ENCODE results near the gene SBF2.

SBF2 gene

DNA sequence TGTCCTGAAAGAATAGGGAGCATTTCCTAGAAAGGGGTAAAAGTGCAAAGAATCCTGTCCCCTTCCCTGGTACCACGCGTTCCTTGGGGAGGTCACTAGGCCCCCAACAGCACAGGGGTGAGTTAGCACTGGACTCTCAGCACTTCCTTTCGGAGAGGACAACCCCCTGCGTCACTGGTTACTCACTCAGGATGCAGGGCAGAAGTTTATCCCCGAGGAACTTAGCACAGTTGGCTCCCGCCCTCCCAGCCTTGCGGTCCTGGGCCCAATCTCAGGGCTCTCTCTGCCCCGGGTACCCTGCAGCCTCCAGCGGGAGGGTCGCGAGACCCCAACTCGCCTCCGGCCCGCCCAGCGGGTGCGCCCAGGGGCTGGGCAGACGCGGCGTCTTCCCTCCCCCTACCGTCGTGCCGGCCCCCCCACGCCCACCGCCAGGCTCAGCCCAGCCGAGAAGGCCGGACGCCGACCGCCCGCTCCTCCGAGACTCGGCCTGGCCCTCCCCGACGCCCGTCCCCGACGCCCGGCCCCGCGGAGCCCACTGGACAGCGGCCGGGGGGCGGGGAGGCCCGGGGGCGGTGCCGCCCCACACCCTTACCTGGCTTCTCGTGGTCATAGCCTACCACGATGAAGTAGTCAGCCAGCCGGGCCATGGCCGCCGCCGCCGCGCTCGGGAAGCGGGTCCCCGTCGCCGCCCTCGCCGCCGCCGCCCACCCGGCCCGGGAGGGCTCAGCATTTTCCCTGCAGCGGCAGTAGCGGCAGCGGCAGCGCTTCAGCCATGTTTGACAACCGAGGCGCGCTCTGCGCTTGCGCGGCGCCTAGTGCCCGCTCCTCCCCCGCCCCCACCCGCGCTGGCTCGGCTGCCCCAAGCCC is at the start of gene SBF2:
Gene SBF2, minus strand, starts transcription at position 797 of the 867 bp plus-strand sequence. Its CDS starts 150 bp downstream, at position 647.
- Mint-ChIP-seq H3K27me3 (peaks cover 43% of the 10 kb centered on the region), H3K4me3 (peak within 1 kb of the TSS; percentile 74), H3K36me3 (ENCODE audit: low read depth) (no peaks in the 10 kb centered on the region), H3K4me1 (ENCODE audit: low read depth) (peaks cover 42% of the 10 kb centered on the region), H3K27ac (no peak within 1 kb of the TSS), H3K9me3 (no peaks in the 10 kb centered on the region)
- peak; percentile 88 for DNase-seq

DNA sequence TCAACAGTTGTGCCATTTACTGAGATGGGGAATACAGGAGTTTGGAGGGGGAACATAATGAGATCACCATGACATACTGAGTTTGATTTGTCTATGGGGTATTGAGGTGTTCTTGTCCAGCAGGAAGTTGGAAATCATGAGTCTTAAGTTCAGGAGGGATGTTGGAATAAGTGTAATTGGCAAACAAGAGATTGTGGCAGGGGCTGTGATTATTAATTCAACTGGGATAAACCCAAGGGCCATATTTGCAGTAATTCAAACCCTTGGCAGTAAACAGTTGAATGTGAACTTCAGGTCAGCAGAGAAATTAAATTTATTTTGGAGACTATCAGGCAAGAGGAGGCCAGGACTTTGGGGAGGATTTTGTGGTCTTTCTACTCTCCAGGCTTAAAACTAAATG is 44.3 kb upstream of the SBF2 start:
- no peaks in the 10 kb centered on the region for H3K36me3 Mint-ChIP-seq (ENCODE audit: low read depth)

DNA sequence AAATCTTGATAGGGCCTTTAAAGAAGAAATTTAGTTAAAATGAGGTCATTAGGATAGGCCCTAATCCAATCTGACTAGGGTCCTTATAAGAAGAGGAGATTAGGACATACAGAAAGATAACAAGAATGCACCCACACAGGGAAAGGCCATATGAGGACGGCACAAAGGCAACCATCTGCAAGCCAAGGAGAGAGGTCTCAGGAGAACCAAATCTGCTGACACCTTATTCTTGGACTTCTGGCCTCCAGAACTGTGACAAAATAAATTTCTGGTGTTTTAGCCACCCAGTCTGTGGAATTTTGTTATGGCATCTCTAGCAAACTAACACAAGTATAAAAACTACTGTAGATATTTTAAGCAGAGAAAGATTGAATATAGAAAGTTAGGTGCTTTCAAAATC is 39.5 kb upstream of the SBF2 start:
- H3K9me3 Mint-ChIP-seq = no peaks in the 10 kb centered on the region
- no peak overlapping the region for H3K4me3 Mint-ChIP-seq
- peaks cover 24% of the 10 kb centered on the region for H3K27me3 Mint-ChIP-seq
- H3K4me1 Mint-ChIP-seq (ENCODE audit: low read depth) = no peaks in the 10 kb centered on the region
- no peak overlapping the region for H3K27ac Mint-ChIP-seq
- DNase-seq = no peak
- H3K36me3 Mint-ChIP-seq (ENCODE audit: low read depth) = no peaks in the 10 kb centered on the region

More for the DNA sequence above, 44.3 kb upstream of the SBF2 start:
- Mint-ChIP-seq H3K4me1 (ENCODE audit: low read depth) (peaks cover 2% of the 10 kb centered on the region), H3K4me3 (no peak overlapping the region), H3K9me3 (no peaks in the 10 kb centered on the region), H3K27me3 (peaks cover 35% of the 10 kb centered on the region), H3K27ac (no peak overlapping the region)
- DNase-seq = no peak

GRCh38 chr11:10331548-10332289 is 37.7 kb upstream of the SBF2 start:
- no peaks in the 10 kb centered on the region for H3K9me3 Mint-ChIP-seq
- no peak overlapping the region for H3K4me3 Mint-ChIP-seq
- DNase-seq = no peak
- H3K27me3 Mint-ChIP-seq = peaks cover 15% of the 10 kb centered on the region
- H3K4me1 Mint-ChIP-seq (ENCODE audit: low read depth) = no peaks in the 10 kb centered on the region
- H3K27ac Mint-ChIP-seq = no peak overlapping the region
- no peaks in the 10 kb centered on the region for H3K36me3 Mint-ChIP-seq (ENCODE audit: low read depth)

DNA sequence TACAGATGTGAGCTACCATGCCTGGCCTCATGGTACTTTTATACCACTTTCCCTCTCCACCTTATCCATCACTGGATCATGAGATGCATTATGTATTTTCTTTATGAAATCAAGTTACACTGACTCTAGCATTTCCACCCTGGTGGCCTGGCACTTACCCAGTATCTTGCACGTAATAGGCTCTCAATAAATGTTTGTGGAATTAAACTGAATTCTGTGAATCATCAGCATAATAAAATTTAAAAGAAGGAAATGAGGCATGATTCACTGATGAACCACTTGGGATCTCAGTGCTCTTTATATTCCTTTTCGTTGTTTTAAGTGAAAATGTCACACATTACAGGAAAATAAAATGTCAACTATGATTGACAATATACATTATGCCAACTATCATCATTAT is 35.9 kb upstream of the SBF2 start:
- Mint-ChIP-seq H3K4me1 (ENCODE audit: low read depth) (no peaks in the 10 kb centered on the region), H3K27ac (no peak overlapping the region), H3K9me3 (no peaks in the 10 kb centered on the region), H3K36me3 (ENCODE audit: low read depth) (no peaks in the 10 kb centered on the region), H3K4me3 (no peak overlapping the region), H3K27me3 (peaks cover 18% of the 10 kb centered on the region)
- no peak for DNase-seq

GRCh38 chr11:10329356-10329755 is 35.3 kb upstream of the SBF2 start:
- H3K27me3 Mint-ChIP-seq = peaks cover 18% of the 10 kb centered on the region
- DNase-seq = no peak
- H3K36me3 Mint-ChIP-seq (ENCODE audit: low read depth) = no peaks in the 10 kb centered on the region
- H3K4me3 Mint-ChIP-seq = no peak overlapping the region
- H3K27ac Mint-ChIP-seq = no peak overlapping the region
- no peaks in the 10 kb centered on the region for H3K4me1 Mint-ChIP-seq (ENCODE audit: low read depth)
- no peaks in the 10 kb centered on the region for H3K9me3 Mint-ChIP-seq

DNA sequence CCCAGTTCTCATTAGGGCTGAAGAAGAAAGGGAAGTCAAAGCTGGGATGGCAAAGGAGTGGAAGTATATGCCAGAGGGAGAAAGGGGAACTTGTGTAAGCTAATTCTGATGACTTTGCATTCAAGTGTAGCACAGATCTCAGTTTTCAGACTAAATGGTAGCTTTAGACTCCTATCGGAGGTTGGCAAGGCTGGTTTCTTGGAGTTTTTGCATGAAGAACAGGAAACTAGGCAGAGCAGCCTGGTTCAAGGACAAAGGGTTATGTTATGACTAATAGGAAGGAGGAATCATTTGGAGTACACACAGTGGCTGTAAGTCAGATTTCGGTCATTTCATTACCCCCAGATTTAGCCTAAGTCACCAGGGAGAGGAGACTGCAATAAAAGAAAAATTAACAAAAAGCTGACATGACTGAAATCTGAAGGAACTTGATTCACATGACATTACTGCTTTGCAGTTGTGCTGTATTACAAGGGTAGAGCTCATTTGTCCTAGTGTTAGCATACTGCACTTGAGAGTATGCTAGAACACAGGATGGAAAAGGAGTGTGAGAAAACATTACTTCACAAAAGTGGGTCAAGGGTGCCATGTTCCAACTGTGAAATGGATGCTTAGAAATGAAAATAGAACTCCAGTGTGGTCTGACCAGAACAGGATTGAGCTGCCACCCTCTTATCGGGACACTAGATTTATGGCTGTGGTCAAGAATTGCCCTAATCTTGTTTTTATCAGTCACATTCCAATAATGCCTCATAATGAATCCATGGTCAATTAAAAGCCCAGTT is 34.5 kb upstream of the SBF2 start:
- no peak overlapping the region for H3K4me3 Mint-ChIP-seq
- no peaks in the 10 kb centered on the region for H3K9me3 Mint-ChIP-seq
- no peak for DNase-seq
- H3K27me3 Mint-ChIP-seq = peaks cover 22% of the 10 kb centered on the region
- no peaks in the 10 kb centered on the region for H3K36me3 Mint-ChIP-seq (ENCODE audit: low read depth)
- H3K27ac Mint-ChIP-seq = no peak overlapping the region
- peaks cover 1% of the 10 kb centered on the region for H3K4me1 Mint-ChIP-seq (ENCODE audit: low read depth)

DNA sequence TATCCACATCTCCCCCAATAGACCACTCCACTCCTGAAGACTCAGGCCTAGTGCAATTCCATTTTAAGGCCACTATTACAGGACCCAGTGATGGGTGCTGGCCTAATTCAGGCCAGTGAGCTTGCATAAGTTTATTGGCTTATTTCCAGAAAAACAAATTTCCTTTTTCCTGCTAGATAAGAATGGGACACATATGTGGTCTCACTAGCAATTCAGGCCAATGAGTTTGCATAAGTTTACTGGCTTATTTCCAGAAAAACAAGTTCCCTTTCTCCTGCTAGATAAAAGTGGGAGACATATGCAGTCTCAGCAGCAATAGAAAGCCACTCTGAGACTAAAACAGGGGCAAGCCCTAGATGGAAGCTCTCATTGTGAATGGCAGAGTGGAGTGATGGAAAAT is 33.2 kb upstream of the SBF2 start:
- DNase-seq = no peak
- Mint-ChIP-seq H3K36me3 (ENCODE audit: low read depth) (no peaks in the 10 kb centered on the region), H3K9me3 (no peaks in the 10 kb centered on the region), H3K27me3 (peaks cover 25% of the 10 kb centered on the region), H3K4me1 (ENCODE audit: low read depth) (peaks cover 13% of the 10 kb centered on the region), H3K27ac (no peak overlapping the region), H3K4me3 (no peak overlapping the region)

DNA sequence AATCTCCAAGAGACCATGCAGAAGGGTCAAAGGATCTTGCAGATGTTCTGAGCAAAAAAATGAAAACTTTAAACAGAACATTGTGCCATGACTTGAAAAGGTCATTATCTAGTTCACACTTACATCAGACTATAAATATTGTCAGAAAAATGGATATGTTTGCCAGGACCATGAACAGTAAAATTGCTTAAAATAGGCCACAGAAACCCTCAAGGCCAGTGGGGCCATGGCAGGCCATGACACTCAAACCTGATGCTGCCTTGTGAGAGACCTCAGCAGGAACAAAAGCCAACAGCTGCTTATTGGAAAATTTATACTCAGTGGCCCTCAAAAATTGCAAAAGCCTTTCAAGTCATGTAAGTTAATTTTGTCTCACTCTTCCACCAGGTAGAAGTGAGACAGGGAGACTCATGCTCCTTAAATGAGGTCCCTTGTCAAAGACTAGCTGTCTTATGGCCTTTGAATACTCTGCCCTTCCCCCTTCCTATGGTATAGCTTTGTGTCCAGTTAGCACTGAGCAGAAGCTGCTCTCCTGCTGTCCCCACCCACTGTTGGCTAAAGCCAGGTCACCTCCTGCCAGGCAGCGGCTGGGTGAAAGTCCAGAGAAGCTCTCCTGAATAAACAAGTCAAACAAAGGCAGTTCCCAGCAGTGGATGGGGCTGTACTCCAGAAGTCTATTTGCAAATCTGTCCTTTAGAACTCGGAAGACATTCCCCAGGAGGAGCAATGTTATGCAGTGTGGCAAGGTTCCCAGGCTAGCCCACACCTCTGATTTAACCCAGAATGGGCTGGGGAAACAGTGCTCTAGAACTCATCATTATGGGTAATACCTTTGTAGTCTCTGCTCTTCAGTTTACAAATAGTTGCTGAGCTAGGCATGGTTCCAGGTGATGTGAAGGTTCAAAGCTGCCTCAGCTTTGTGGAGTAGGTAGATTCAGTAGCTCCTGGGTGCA is 32.3 kb upstream of the SBF2 start:
- Mint-ChIP-seq H3K27me3 (peaks cover 17% of the 10 kb centered on the region), H3K9me3 (no peaks in the 10 kb centered on the region), H3K27ac (no peak overlapping the region), H3K4me1 (ENCODE audit: low read depth) (peaks cover 14% of the 10 kb centered on the region), H3K36me3 (ENCODE audit: low read depth) (no peaks in the 10 kb centered on the region), H3K4me3 (no peak overlapping the region)
- no peak for DNase-seq

- Mint-ChIP-seq H3K4me3 (no peak overlapping the region), H3K27me3 (peaks cover 17% of the 10 kb centered on the region), H3K9me3 (no peaks in the 10 kb centered on the region), H3K36me3 (ENCODE audit: low read depth) (no peaks in the 10 kb centered on the region), H3K27ac (no peak overlapping the region), H3K4me1 (ENCODE audit: low read depth) (peaks cover 14% of the 10 kb centered on the region)
- no peak for DNase-seq
Observed at GRCh38 chr11:10325277-10326011, 31.4 kb upstream of the SBF2 start.

DNA sequence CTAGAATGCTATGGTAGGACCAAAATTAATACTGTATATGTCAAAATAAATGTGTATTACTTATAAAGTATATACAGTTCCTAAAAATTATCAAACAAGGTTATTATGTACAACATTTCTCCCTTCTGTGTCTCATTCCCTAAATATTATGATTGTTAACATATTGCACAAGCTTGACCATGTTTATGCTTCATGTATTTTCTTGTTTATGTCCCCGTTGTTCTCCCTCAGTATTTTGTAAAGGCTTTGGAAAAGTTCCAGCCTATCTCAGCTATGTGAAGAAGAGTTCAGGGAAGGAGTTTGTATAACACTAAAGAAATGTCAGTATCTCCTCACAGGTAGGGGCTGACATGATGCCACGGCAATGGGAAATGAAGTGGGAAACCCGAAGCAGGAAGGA is 30.5 kb upstream of the SBF2 start:
- Mint-ChIP-seq H3K27me3 (peaks cover 15% of the 10 kb centered on the region), H3K4me1 (ENCODE audit: low read depth) (peaks cover 14% of the 10 kb centered on the region), H3K36me3 (ENCODE audit: low read depth) (no peaks in the 10 kb centered on the region), H3K4me3 (no peak overlapping the region), H3K9me3 (no peaks in the 10 kb centered on the region), H3K27ac (no peak overlapping the region)
- DNase-seq = no peak

GRCh38 chr11:10323793-10324170 is 29.8 kb upstream of the SBF2 start:
- no peak overlapping the region for H3K27ac Mint-ChIP-seq
- H3K4me3 Mint-ChIP-seq = no peak overlapping the region
- H3K9me3 Mint-ChIP-seq = no peaks in the 10 kb centered on the region
- H3K36me3 Mint-ChIP-seq (ENCODE audit: low read depth) = no peaks in the 10 kb centered on the region
- peaks cover 15% of the 10 kb centered on the region for H3K27me3 Mint-ChIP-seq
- peaks cover 14% of the 10 kb centered on the region for H3K4me1 Mint-ChIP-seq (ENCODE audit: low read depth)
- DNase-seq = no peak

Measured in activated T-cell treated with anti-CD3 and anti-CD28 coated beads, Interleukin-2, amount 50 U/mL, for 24 hours (primary cell).